RPMI7951 (cell line): ENCODE data around the gene RNF8. TPM values are rescaled to one million over a fixed set of nuclear protein-coding genes. Genes with fewer than 3 reads are reported as not detected.
A peak's percentile ranks its signal among the peaks of the same experiment; 100 is the strongest.

ENCODE experiments used
- DNase-seq: peaks from one replicate; pipeline ENCODE4 v3.0.0-alpha.2; 2012; ENCODE audit warnings: low read depth
- total RNA-seq: library from RNA; depleted of rRNA; stranded (reverse); fragments of >200 nt; shearing (Covaris generic); gene quantifications from 2 replicates; pipeline ENCODE4 v1.2.3, GENCODE V29; 2014

Gene RNF8
- total RNA-seq, 1 experiment from 2014 or later, result 25.5 TPM

DNA sequence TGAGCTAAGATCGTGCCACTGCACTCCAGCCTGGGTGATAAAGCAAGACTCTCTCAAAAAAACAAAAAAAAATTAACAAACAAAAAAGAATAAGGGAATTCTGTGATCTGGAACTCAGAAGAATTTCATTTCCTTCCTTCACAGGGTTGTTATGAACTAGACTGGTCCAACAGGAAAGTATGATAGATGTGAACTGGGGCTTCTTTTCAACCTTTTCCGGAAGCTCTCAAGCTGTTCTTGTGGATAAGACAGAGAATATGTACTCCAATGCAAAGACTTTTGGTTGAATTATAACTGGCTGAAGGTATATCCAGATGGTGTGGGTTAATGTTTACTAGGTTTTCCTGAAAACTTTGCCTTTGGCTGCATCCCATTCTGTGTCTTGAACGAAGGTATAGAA is 5.3 kb downstream of the RNF8 start:
- no peak for DNase-seq

DNA sequence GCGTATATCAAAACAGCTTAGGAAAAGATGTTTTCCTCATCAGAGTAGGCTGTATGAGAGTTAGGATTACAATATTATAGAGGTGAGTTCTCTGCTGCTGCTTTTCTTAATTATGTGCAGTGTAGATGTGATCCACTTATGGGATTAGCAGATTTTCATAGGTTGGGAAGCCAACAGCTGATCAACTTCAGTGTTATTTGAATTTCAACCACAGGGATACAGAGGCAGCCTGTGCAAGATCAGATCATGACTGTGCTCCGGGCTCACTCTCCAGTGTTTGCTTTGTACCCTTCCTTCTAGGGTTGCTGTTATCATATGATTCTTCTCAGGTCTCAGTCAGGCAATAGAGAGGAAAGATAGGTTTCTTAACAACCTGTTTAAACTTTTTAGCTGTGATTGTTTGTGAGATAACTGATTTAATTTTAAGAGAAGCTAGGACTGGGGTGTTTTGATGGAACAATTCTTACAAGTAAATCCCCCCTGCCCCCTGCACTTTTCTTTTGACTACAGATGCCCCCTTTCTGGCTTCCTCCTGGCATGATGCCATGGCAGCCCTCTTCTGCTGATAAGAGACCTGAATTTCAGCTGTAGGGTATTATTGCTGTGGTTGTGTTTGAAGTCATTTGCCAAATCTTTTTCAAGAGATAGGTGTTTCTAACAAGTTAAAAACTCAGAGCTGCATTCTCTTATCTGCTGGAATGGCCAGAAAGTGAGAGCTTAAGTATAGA is 8.5 kb downstream of the RNF8 start:
- DNase-seq, result no peak

DNA sequence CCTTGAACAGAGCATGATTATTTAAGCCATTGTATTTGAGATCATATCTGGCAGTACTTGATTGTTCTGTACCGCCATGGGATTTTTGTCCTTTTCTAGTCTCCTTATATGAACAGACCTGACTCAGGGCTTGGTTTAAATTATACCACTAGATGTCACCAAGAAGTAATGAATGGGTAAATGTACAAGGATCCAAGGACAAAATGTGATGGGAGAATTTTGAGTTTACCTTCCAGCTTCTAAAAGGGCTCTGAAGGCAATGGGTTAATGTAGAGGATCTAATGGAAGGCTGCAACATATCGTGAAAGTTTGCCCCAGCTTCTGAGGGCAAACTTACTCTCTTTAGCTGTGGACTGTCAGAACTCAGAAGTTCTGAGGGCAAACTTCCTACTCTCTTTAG is 12.0 kb downstream of the RNF8 start:
- peak; percentile 33 for DNase-seq

DNA sequence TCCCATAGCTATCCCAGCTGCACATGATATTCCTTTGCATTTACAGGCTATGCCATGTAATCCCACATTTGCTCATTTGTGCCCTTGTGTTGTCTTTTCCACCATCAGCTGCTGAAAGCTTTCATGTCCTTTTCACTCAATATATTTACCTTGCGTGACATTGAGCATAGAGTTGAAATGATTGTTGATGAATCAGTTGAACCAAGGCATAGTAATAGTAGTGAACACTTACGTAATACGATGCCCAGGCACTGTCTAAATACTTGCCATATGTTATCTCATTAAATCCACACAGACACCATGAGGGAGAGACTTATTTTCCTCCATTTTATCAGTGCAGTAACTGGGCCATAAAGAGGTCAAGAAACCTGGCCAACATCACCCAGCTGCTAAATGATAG is 13.1 kb downstream of the RNF8 start:
- DNase-seq, result no peak

DNA sequence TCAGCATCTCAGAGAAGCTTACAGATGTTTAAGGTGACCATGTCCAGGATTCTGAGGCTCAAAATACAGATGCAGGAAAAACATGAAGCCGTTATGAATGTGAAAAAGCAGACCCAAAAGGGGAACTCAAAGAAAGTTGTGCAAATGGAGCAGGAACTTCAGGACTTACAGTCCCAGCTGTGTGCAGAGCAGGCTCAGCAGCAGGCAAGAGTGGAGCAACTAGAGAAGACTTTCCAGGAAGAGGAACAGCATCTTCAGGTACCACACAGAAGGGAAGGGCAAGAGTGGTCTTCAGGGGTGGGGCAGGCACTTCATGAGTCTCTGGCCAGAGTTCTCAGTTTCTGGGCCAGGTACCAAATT is 15.2 kb downstream of the RNF8 start:
- no peak for DNase-seq

DNA sequence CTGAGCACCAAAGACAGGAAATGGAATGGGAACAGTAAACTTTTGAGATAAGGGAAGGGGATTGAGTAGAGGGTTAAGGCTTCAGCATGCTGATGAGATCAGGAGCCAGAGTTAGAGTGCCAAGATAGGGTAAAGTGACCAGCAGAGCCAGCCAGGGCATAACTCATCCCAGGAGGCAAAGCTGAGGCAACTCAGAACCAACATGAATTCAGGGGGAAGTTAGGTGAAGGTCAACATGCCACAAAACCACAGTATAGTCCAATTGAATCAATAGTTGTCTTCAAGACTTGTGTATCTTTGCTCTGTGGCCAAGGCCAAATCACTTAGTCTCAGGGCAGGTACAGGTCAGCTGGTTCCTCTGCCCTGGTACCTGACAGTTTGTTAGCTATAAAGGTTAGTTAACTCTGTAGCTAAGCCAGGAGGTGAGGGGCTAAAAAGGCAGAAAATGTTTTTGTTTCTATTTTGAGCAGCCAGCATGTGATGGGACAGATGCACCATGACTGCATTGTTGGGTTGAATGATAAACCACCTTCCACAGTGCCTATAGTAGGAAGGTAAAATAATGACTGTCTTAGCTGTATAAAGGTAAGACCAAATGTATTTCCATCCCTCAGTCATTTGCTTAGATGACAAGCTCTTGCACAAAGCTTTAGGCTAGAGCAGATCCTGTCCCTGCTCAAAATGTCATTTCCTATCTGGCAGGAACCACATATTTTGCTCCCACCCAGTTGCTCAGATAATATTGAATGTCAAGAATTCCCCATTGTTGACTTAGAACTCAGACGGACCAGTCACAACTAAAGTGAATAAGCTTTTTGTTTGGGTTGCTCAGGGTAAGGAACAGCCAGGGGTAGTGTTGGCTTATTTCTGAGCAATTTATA is 15.8 kb downstream of the RNF8 start:
- DNase-seq, result peak; percentile 7

DNA sequence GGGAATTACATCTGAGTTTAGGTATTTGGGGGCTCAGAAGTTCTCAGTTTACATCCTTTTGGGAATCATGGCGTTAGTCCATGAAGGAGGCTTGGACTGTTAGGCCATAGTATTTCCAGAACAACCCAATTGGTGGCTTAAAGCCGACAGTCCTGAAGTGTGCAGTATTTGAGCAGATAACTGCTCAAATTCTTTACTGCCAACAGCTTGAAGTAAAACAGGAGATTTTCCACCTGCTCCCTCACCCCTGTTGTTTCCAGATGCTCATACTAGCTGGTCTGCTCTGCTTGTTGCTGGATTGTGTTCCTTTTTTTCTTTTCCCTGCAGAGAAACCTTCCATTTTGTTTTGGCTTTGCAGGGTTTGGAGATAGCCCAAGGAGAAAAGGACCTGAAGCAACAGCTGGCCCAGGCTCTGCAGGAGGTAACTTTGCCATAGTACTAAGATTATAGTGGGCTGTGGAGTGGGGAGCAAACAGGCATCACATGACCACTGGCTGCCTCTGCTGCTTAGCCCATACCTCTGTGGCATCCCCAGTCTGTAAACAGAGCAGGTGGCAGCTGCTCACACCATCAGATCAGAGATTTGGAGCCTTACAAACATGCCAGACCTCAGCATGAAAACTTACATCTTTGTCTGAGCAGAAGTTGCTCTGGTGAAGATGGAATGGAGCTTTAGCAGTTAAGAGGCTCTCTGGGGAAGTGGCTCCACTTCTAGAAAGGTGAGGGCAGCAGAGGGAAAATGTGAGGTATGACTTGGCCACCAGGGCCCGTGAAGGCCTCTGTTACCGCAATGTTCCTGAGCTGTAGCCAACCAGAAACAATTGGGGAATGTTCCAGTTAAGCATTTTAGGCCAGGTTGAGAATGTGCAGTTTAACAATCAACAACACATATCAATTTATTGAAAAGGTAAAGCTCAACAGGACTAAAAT is 17.6 kb downstream of the RNF8 start:
- DNase-seq, result no peak

DNA sequence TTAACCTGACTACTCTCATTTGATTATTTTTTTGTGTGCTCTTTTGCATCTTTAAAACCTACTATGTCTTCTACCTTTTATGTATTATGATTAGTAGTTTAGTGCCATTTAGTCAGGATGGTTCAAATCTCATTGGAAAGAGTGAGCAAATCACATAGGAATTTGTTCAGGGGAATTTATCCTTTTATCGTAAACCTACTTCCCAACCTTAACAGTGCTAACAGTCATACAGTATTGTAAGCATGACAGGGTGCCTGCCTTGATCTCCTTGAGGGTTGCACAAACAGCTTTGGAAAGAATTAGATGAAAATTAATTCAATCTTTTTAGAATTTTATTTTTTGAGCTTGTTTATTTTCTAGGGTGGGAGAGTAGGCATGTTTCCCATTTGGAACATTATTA is 18.3 kb downstream of the RNF8 start:
- no peak for DNase-seq

DNA sequence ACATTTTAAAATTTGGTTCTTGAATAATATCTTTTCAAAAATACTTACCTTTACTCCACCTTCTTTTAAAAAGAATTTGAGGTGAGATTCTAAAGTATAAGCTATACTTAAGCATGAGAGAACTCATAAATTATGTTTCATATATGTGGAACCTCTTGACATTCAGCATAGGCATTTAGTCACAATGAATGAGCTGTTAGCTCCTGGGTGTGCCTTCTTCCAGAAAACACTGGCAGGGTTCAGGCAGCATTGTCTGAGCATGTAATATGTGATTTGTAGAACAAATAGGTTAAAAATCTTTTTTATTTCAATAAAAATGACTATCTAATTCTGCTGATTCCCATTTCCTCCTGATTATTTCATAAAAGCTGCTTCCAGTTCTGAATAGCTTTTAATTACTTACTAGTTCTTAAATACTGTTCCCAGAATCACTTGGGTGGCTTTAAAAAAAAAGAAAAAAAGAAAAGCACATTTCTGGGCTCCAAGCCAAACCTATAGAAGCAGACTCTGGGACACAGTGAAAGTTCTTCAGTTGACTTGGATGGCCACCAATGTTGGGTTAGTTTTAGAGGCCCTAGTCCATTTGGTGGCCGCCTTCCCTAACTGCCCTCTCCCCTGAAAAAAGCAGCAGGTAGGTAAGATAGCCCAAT is 20.2 kb downstream of the RNF8 start:
- peak; percentile 21 for DNase-seq

DNA sequence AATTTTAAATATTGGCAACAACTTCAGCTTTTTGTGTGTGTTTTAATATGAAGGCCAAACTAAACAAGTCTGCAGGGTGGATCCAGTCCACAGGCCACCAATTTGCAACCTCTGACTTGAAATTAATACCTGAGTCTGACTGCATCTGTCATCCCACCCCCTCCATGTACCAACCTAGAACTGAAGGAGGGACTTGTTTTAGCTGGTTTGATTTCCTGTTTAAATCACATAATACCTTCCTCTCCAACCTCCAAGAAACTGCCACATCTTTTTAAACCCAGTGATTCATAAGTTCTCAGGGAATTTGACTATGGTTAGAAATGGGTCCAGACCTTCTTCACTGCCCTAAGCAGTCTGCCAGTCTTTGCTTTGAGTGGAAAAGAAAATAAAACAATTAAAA is 21.6 kb downstream of the RNF8 start:
- DNase-seq, result no peak

DNA sequence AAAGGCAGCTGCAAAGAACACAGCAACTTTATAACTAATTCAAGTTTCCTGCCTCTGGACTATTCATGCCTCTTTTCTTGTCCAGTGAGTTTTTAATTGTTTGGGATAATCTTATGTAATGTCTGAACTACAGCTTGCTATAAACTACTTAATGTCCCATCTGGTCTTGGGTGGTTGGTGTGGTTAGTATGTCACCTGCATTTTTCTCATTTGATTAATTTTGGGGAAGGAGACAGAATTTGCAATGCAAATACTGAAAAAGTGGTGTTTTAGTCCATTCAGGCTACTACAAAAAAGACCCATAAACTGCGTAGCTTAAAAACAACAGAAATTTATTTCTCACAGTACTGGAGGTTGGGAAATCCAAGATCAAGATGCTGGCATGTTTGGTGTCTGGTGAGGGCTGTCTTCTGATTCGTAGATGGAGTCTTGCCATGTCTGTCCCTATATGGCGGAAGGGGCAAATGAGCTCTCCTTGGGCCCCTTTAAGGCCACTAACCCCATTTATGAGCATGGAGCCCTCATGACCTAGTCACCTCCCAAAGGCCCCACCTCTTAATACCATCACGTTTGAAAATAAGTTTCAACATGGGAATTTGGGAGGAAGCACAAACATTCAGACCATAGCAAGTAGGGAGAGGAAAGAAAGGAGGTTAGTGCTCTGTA is 22.4 kb downstream of the RNF8 start:
- no peak for DNase-seq

DNA sequence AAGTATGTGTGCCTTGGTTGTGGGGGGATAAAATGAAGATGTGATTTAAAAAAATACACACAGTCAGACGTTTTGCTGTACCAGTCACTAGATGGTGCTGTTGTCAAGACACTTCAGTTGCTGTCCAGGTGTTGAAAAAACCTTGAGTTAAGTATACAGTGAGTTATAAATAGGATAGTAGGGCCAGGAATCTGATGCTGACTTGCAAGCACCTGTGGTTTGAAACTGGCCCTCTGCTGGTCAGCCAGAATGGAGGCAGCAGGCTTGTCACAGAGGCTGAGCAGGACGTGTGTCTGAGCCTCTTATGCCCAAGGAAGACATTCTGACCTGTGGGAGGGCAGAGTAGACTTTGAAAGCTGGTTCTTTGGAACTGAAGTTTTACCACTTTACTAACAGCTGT is 27.8 kb downstream of the RNF8 start:
- DNase-seq, result peak; percentile 61

DNA sequence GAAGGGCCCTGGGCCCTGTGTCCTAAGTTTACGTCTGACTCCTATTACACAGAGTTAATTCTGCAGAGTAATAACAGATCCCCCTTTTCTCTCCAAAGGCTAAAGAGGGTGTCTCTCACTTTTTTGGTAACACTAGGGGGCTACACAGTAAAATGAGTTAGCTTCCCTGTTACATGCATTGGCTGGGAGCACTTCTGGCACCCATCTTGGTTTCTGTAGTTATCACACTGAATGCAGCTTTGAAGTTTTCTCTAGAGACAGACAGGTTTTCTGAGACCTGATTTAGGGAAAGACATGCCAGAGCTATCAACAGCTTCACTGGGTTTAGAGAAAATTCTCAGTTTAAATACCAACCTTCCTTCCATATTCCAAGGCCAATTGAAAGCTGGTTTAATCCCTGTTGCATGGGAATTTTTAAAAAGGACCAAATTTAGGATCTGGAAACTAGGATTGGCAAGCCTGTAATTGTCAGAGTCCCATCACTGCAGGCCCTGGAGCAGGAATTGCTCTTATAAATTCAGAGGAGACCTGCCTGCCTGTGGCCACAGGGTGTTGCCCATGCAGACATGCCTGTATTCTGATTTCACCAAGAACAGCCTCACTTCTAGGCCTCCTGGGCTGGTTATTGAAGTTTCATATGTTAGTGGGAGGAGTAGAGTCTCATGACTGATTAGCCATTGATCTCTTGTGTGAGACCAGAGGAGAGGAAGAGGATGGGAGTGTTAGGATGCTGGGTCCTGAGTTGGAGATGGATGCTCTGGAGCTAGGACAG is 29.4 kb downstream of the RNF8 start:
- no peak for DNase-seq

DNA sequence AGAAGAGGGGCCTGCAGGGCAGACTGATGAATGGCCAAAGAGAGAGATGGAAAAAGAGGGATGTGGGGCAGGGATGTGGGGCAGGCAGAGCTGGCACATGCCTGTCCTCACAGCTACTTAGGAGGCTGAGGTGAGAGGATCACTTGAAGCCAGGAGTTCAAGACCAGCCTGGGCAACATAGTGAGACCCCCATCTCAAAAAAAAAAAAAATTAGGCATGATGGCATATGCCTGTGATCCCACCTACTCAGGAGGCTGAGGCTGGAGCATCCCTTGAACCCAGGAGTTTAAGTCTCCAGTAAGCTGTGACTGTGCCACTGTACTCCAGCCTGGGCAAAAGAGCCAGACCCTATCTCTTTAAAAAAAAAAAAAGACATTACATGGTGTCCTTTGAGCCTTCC is 34.8 kb downstream of the RNF8 start:
- no peak for DNase-seq

DNA sequence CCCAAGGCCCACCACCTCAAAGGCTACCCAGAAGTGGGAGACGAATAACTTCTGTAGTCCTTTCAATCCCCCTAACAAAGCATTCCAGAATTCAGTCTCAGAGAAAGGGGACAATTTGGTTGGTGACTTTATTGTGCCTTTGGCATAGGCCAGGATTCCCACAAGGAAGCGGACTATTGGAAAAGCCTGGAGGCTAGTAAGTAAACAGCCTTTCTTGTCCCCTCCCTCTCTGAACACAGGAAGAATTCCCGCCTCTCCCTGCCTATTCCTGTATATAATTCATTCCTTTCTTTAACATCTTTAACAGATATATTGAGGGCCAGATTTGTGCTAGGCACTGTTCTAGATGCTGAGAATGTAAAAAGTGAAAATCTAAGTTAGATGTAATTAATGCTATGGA is 36.1 kb downstream of the RNF8 start:
- no peak for DNase-seq

DNA sequence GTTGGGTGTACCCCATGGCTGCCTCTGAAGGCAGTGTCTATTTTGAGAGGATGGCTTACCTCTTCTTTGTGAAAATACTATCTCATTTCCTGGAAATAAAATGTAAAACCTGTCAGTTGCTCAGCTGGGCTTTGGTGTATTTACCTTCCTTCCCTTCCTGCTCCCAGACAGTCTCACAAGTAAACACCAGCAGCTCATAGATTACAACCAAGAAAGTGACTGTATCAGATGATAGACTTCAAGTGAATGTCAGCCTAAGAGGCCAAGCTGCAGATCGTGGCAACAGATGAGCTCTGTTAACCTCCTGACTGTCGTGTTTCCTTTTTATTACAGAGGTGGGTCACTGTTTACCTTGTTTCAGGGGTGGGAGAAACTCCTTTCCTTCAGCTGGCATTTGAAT is 37.3 kb downstream of the RNF8 start:
- DNase-seq, result no peak

DNA sequence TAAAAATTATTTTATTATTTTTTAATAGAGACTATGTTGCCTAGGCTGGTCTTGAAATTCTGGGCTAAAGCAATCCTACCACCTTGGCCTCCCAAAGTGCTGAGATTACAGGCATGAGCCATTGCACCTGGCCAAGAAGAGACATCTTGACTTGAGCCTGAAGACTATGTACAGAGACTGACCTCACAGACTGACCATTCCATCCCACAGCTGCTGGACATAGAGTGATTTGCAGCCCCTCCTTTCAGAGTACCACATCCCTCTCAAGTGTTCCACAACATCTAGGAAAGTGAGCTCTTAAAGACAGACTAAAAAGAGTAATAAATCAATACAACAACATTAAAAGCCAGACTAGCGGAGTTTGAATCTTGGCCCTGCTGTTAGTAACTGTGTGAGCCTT is 39.0 kb downstream of the RNF8 start:
- DNase-seq, result no peak

DNA sequence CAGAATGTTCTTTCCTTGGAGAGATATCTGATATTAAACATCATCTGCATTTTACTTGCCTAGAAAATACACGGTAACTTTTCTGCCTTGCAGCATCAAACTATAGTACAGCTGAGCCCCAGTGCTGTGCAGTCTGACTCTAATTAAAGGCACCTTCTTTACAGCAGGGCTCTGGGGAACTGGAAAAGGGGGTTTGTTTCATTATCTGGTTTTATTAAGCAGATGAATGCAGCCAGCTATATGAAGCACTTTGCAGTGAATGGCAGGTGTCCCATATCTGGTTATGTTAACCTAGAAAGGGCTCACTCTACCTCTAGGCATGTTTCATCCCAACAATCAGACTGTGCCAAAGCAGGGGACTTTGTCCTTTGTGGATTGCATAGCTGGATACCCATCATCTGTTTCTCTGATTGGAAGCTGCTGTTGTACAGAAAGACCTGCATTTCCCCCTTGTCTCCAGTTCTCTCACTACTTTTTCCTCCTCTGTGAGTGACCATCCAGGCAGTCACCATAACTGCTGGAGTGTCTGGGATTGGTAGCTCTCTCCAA is 39.7 kb downstream of the RNF8 start:
- DNase-seq, result no peak

DNA sequence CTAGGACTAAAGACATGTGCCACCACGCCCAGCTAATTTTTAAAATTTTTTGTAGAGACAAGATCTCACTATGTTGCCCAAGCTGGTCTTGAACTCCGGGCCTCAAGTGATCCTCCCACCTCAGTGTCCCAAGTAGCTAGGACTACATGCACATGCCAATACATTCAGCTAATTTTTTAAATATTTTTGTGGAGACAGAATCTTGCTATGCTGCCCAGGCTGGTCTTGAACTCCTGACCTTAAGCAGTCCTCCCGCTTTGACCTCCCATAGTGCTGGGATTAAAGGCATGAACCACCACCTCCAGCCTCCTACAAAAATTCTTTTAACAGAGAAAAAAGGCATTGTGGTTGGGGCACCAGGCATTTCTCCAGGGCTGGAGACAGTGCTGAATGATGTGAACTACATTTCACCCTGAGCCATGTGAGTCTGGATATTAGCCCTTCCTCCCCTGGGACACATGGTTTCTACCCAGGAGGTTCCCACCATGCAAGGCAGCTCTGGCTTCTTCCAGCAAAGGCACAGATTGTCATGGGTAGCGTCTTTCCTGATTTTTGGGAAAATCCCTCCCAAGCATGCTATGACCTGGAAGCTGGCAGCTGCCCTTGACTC is 42.9 kb downstream of the RNF8 start:
- peak; percentile 56 for DNase-seq

DNA sequence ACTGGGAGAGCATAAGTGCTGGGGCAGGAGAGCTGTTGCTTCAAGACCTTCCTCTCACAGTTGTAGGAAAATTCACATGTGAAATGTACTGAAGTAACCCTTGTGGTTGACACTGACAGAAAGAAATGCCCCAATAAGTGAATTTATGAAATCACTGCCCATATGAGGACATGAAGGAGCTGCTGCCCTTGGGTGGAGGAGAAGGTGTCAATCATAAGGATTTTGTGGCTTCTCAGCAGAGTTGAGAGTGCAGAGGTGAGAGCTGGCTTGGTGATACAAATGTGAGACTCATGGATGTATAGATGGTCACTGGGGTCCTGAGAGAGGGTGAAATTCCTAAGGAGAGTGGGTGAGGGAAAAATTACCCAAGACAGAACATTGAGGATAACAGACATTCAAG is 45.3 kb downstream of the RNF8 start:
- no peak for DNase-seq
